K562 (cell line): ENCODE results near the gene MYCBP2. TPM values are rescaled to one million over a fixed set of nuclear protein-coding genes. Genes with fewer than 3 reads are reported as not detected.

Source experiments
- ATAC-seq: fragments of 200-7000 bp; cut with Tn5 transposase; 3 replicates; pipeline ENCODE4 v1.9.1; 2020; ENCODE audit warnings: moderate library complexity
- BruUV-seq: library from RNA; stranded (reverse); fragments of 400-500 nt; replicated peaks from 2 replicates; lab custom pipeline; 2021; lab: Mats Ljungman, UMichigan
- CTCF ChIA-PET: fragments of 300-600 bp; formaldehyde crosslinking; extraction: SDS; loops from one replicate; lab custom pipeline; 2021; ENCODE audit warnings: low intra/inter-chr PET ratio; lab: Yijun Ruan, JAX
- POLR2A ChIA-PET: fragments of 300-600, 350-650 bp; sonication (Branson Sonifier 250); formaldehyde crosslinking; extraction: SDS; loops from one replicate; lab custom pipeline; 2021; ENCODE audit warnings: antibody characterized with exemption, inconsistent platforms; lab: Yijun Ruan, JAX
- DNase-seq, 4 experiments: peaks; one replicate each; pipeline versions ENCODE4 v3.0.0 to v3.0.0-alpha.2; 2011 to 2018; ENCODE audit warnings: low spot score in 3 of 4, mixed read lengths in 3 of 4; ENCODE audit errors: extremely low read depth in 1 of 4
- FAIRE-seq: peaks from 2 replicates; lab custom pipeline; 2011; peaks lifted over from hg19 to GRCh38; lab: Jason Lieb, UNC
- H2AFZ ChIP-seq: 2 replicates; pipeline ENCODE4 v1.6.0; 2011; ENCODE audit warnings: low read depth, low read length, control low read depth, inconsistent platforms
- H3K27ac ChIP-seq: fragments of 200-600 bp; 3 replicates; pipeline ENCODE4 v1.8.0; 2011; ENCODE audit warnings: low read depth, mild to moderate bottlenecking, control low read depth, inconsistent platforms, low read length, moderate library complexity, mixed read lengths; ENCODE audit errors: extremely low read depth
- H3K27me3 ChIP-seq, 2 experiments: fragments of 300-600 bp in 1 of 2; 2 replicates in 1 of 2; 3 replicates in 1 of 2; pipeline versions ENCODE4 v1.6.0 to v1.8.0; 2011; ENCODE audit warnings: inconsistent platforms in 2 of 2, low read length in 2 of 2, mild to moderate bottlenecking in 1 of 2, mixed read lengths in 1 of 2, moderate library complexity in 1 of 2; ENCODE audit not compliant: control insufficient read depth in 2 of 2, insufficient read depth in 2 of 2
- H3K36me3 ChIP-seq: fragments of 300-600 bp; 3 replicates; pipeline ENCODE4 v1.8.0; 2011; ENCODE audit warnings: mild to moderate bottlenecking, low read length, inconsistent platforms; ENCODE audit not compliant: control insufficient read depth, insufficient read depth
- H3K4me1 ChIP-seq, 2 experiments: fragments of 200-600 bp in 1 of 2; replicated peaks in 1 of 2; 2 replicates in 1 of 2; 3 replicates in 1 of 2; pipeline versions ENCODE4 v1.5.1 to v1.8.0; 2011; ENCODE audit warnings: inconsistent platforms in 2 of 2, low read length in 2 of 2, mild to moderate bottlenecking in 1 of 2, mixed read lengths in 1 of 2, moderate library complexity in 1 of 2; ENCODE audit not compliant: control insufficient read depth in 2 of 2, insufficient read depth in 2 of 2
- H3K4me2 ChIP-seq: 2 replicates; pipeline ENCODE4 v1.6.1; 2011; ENCODE audit warnings: low read length, control low read depth, inconsistent platforms, mixed read lengths; ENCODE audit not compliant: insufficient read depth
- H3K4me3 ChIP-seq: fragments of 200-600 bp; sonication (generic), shearing (Covaris generic); 2 replicates; pipeline ENCODE4 v1.5.1; 2016; ENCODE audit warnings: control low read depth, inconsistent platforms
- H3K79me2 ChIP-seq: fragments of 200-600 bp; 3 replicates; pipeline ENCODE4 v1.8.0; 2011; ENCODE audit warnings: low read length, inconsistent platforms; ENCODE audit not compliant: control insufficient read depth, insufficient read depth
- H3K9ac ChIP-seq, 2 experiments: 2 replicates each; pipeline versions ENCODE4 v1.6.0 to v1.6.1; 2011; ENCODE audit warnings: low read depth in 2 of 2, low read length in 2 of 2, control low read depth in 1 of 2, inconsistent platforms in 1 of 2, mild to moderate bottlenecking in 1 of 2, mixed read lengths in 1 of 2; ENCODE audit not compliant: insufficient read depth in 1 of 2
- H3K9me1 ChIP-seq: one replicate; pipeline ENCODE4 v1.6.0; 2011; ENCODE audit warnings: inconsistent platforms, mild to moderate bottlenecking, low read length, moderate library complexity; ENCODE audit not compliant: control insufficient read depth, insufficient read depth
- H3K9me3 ChIP-seq: replicated peaks from 2 replicates; pipeline ENCODE4 v1.5.1; 2011; ENCODE audit warnings: low read depth, low read length, inconsistent platforms; ENCODE audit not compliant: control insufficient read depth, insufficient read depth
- H4K20me1 ChIP-seq: replicated peaks from 2 replicates; pipeline ENCODE4 v1.6.1; 2011; ENCODE audit warnings: low read length, inconsistent platforms, mixed read lengths; ENCODE audit not compliant: control insufficient read depth, insufficient read depth
- ASH1L ChIP-seq: fragments of 450-650 bp; IDR thresholded peaks from 2 replicates; pipeline ENCODE4 v1.6.1; 2018; ENCODE audit warnings: borderline replicate concordance, mild to moderate bottlenecking, low read depth; ENCODE audit not compliant: partially characterized antibody
- BRCA1 ChIP-seq, 2 experiments: fragments of 450-650 bp in 1 of 2; sonication (generic) in 1 of 2; formaldehyde crosslinking in 1 of 2; IDR thresholded peaks; 2 replicates each; pipeline versions ENCODE4 v1.5.0 to v1.6.1; 2017 to 2020; ENCODE audit warnings: mild to moderate bottlenecking in 1 of 2, missing genetic modification reagents in 1 of 2
- C11orf30 ChIP-seq: fragments of 450-650 bp; IDR thresholded peaks from 2 replicates; pipeline ENCODE4 v1.6.1; 2016; ENCODE audit warnings: low read depth, mild to moderate bottlenecking
- ETS2 ChIP-seq: IDR thresholded peaks from 2 replicates; pipeline ENCODE4 v1.6.1; 2016; ENCODE audit warnings: borderline replicate concordance, missing genetic modification characterization, mild to moderate bottlenecking, moderate library complexity, missing compliant biosample characterization; ENCODE audit not compliant: poor library complexity, severe bottlenecking
- KAT2B ChIP-seq: IDR thresholded peaks from one replicate; pipeline ENCODE4 v1.6.1; 2012; ENCODE audit warnings: low read depth, mild to moderate bottlenecking, control low read depth, inconsistent platforms, low read length, moderate library complexity
- MAFK ChIP-seq: IDR thresholded peaks from 2 replicates; pipeline ENCODE4 v1.6.1; 2011; ENCODE audit warnings: low read length, improper control_type of control experiment
- MAZ ChIP-seq, 2 experiments: fragments of 450-650 bp in 1 of 2; sonication (generic) in 1 of 2; formaldehyde crosslinking; IDR thresholded peaks in 1 of 2; conservative IDR thresholded peaks in 1 of 2; 2 replicates each; pipeline versions ENCODE4 v1.4.0 to v1.5.0; 2020; ENCODE audit warnings: mild to moderate bottlenecking in 1 of 2, missing genetic modification reagents in 1 of 2
- POLR2A ChIP-seq: fragments of 450-650 bp; conservative IDR thresholded peaks from 2 replicates; pipeline ENCODE4 v1.6.1; 2016
- WHSC1 ChIP-seq: IDR thresholded peaks from one replicate; pipeline ENCODE4 v1.6.1; 2012; ENCODE audit warnings: low read length, control low read depth, inconsistent platforms
- ZNF436 ChIP-seq: fragments of 250-450, 450-650 bp; sonication (Bioruptor Pico); formaldehyde crosslinking; IDR thresholded peaks from 2 replicates; pipeline ENCODE4 v1.7.0; 2020; ENCODE audit warnings: mild to moderate bottlenecking
- ZZZ3 ChIP-seq: fragments of 450-650 bp; IDR thresholded peaks from 2 replicates; pipeline ENCODE4 v1.6.1; 2016; ENCODE audit warnings: antibody characterized with exemption, mild to moderate bottlenecking, moderate library complexity
- WGBS: fragments of 100-300 bp; shearing (Covaris generic); methylation state at CpG from one replicate; pipeline ENCODE4 v1.1.6; 2016; ENCODE audit warnings: low coverage, mixed read lengths; ENCODE audit not compliant: insufficient coverage; ENCODE audit errors: missing lambda C conversion rate; 5-methylcytosine and 5-hydroxymethylcytosine counted together
- in situ Hi-C: fragments of 300-500 bp; cut with MboI; formaldehyde crosslinking; loops from 4 replicates; pipeline ENCODE4 v1.15.0; 2018; ENCODE audit warnings: inconsistent platforms, mixed read lengths
- intact Hi-C: fragments of 100-400 bp; cut with micrococcal nuclease; formaldehyde crosslinking; loops from 2 replicates; pipeline ENCODE4 v1.14.2; 2022
- polyA plus RNA-seq, 8 experiments: library from polyadenylated mRNA; depleted of rRNA in 4 of 8; stranded (reverse) in 5 of 8; unstranded in 3 of 8; fragments of >200 nt; fragmentation: Nextera tagmentation in 2 of 8; fragmentation: Illumina TruSeq in 1 of 8; extraction: Ambion mirVana in 2 of 8; extraction: Trizol in 1 of 8; gene quantifications; 2 replicates each; pipeline versions ENCODE4 v1.2.1 to v1.2.3, GENCODE V29; 2011 to 2014; ENCODE audit warnings: inconsistent platforms in 1 of 8, missing spikeins in 1 of 8
- total RNA-seq, 7 experiments: library from RNA; depleted of rRNA in 6 of 7; stranded (reverse); fragments of >200 nt in 6 of 7; fragmentation: Illumina TruSeq in 2 of 7; extraction: Trizol in 2 of 7; gene quantifications; 2 replicates each; pipeline versions ENCODE4 v1.2.1 to v1.2.3, GENCODE V29; 2011 to 2021; ENCODE audit warnings: low replicate concordance in 1 of 7
- TF ChIP-seq, protein P1 (sequence below), 2 experiments: fragments of 450-650 bp in 1 of 2; sonication (generic) in 1 of 2; formaldehyde crosslinking; conservative IDR thresholded peaks; 2 replicates each; pipeline versions ENCODE4 v1.4.0 to v1.8.1; 2020 to 2022; ENCODE audit warnings: mild to moderate bottlenecking in 1 of 2, missing genetic modification reagents in 1 of 2
- TF ChIP-seq, protein P2 (sequence below): fragments of 450-650 bp; IDR thresholded peaks from 2 replicates; pipeline ENCODE4 v1.6.1; 2016
- TF ChIP-seq, protein P3 (sequence below): fragments of 250-450 bp; sonication (Bioruptor Pico); IDR thresholded peaks from 2 replicates; pipeline ENCODE4 v1.8.0; 2022; ENCODE audit warnings: inconsistent platforms, mild to moderate bottlenecking, moderate library complexity, borderline replicate concordance
- TF ChIP-seq, protein P4 (sequence below), 2 experiments: fragments of 450-650 bp; IDR thresholded peaks; 2 replicates each; pipeline ENCODE4 v1.6.1; 2018; ENCODE audit warnings: mild to moderate bottlenecking in 2 of 2, low read depth in 1 of 2; ENCODE audit not compliant: partially characterized antibody in 2 of 2

Gene MYCBP2
- total and polyA plus RNA-seq, 9 of the 15 experiments (the other 6 are each of a cell fraction or from before 2014, with no cell fraction given): 13.2 to 47.2 (median 28.9) TPM

DNA sequence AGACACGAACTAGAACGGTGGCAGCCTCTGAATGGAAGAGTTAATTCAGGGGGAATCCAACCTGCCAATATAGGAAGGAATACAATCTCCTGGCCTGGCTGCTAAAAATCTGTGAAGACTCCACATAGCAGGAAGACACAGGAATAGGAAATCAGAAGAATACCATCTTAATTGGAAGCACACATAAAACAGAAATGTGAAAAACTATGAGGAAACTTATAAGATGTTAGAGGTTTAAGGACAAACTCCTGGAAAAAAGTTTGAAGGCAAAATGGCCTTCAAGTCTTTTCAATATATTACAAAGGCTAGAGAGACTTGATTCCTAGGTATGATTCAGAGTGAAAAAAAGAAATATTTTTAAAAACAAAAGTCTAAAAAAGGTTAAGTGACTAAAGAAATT lies 221.8 kb downstream of the MYCBP2 start (continued):
- TF ChIP-seq BRCA1 (IDR thresholded peaks at IDR 0.05) (no peak), BRCA1 (CRISPR knock-in tag; IDR thresholded peaks at IDR 0.05) (no peak), POLR2A (no peak), ZZZ3 (no peak), MAFK (no peak)
- TF ChIP-seq, protein P1, sequence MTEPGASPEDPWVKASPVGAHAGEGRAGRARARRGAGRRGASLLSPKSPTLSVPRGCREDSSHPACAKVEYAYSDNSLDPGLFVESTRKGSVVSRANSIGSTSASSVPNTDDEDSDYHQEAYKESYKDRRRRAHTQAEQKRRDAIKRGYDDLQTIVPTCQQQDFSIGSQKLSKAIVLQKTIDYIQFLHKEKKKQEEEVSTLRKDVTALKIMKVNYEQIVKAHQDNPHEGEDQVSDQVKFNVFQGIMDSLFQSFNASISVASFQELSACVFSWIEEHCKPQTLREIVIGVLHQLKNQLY (CRISPR knock-in tag; conservative IDR thresholded peaks at IDR 0.05): no peak

DNA sequence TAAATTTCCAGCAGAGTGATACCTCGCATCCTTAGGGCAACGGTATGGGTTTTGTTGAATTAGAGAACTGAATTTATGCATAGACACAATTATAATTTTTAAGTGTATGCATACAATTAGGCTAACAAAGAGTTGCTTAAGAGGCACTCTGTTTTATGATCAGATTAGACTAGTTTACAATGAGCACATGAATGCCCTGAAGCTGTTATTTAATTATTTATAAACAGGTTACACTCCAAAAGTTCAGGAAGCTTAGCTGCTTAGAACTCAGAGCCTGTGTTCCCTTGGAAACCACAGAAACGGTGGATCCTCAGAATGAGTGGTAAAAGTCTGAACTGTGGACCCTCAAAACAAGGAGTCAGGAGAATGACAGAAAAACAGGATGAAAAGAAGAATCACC lies 227.5 kb downstream of the MYCBP2 start:
- ChIA-PET POLR2A (no interaction called here), CTCF (no interaction called here)
- H3K36me3 ChIP-seq: peaks cover 17% of the 10 kb centered on the region; the same call in 2 of the 3 replicates
- intact Hi-C loops (no loop called here), in situ Hi-C loops (no loop called here)
- H3K79me2 ChIP-seq: no peaks in the 10 kb centered on the region
- no peaks in the 10 kb centered on the region for H3K9me3 ChIP-seq
- DNase-seq: no peak
- H3K9ac ChIP-seq: no peak overlapping the region
- no peak overlapping the region for H3K4me2 ChIP-seq
- H4K20me1 ChIP-seq: no peaks in the 10 kb centered on the region
- ATAC-seq: no peak
- WGBS: 73% methylated on average over 3 of the region's 3 CpGs
- FAIRE-seq: no peak
- no peaks in the 10 kb centered on the region for H3K9me1 ChIP-seq
- no peak overlapping the region for H3K4me3 ChIP-seq
- BruUV-seq: no TSS peak
- no peaks in the 10 kb centered on the region for H3K27me3 ChIP-seq
- no peak overlapping the region for H2AFZ ChIP-seq
- H3K27ac ChIP-seq: no peak overlapping the region
- H3K4me1 ChIP-seq: no peaks in the 10 kb centered on the region
- no peak for TF ChIP-seq ASH1L
- TF ChIP-seq, protein P2, sequence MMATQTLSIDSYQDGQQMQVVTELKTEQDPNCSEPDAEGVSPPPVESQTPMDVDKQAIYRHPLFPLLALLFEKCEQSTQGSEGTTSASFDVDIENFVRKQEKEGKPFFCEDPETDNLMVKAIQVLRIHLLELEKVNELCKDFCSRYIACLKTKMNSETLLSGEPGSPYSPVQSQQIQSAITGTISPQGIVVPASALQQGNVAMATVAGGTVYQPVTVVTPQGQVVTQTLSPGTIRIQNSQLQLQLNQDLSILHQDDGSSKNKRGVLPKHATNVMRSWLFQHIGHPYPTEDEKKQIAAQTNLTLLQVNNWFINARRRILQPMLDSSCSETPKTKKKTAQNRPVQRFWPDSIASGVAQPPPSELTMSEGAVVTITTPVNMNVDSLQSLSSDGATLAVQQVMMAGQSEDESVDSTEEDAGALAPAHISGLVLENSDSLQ: no peak
- no peak for TF ChIP-seq C11orf30
- no peak for TF ChIP-seq KAT2B
- TF ChIP-seq, protein P3, sequence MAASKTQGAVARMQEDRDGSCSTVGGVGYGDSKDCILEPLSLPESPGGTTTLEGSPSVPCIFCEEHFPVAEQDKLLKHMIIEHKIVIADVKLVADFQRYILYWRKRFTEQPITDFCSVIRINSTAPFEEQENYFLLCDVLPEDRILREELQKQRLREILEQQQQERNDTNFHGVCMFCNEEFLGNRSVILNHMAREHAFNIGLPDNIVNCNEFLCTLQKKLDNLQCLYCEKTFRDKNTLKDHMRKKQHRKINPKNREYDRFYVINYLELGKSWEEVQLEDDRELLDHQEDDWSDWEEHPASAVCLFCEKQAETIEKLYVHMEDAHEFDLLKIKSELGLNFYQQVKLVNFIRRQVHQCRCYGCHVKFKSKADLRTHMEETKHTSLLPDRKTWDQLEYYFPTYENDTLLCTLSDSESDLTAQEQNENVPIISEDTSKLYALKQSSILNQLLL (CRISPR knock-in tag): no peak
- no peak for TF ChIP-seq ETS2 (tag)
- no peak for TF ChIP-seq MAZ (CRISPR knock-in tag; conservative IDR thresholded peaks at IDR 0.05 in 1 of 2, IDR thresholded peaks at IDR 0.05 in 1 of 2)
- TF ChIP-seq, protein P4, sequence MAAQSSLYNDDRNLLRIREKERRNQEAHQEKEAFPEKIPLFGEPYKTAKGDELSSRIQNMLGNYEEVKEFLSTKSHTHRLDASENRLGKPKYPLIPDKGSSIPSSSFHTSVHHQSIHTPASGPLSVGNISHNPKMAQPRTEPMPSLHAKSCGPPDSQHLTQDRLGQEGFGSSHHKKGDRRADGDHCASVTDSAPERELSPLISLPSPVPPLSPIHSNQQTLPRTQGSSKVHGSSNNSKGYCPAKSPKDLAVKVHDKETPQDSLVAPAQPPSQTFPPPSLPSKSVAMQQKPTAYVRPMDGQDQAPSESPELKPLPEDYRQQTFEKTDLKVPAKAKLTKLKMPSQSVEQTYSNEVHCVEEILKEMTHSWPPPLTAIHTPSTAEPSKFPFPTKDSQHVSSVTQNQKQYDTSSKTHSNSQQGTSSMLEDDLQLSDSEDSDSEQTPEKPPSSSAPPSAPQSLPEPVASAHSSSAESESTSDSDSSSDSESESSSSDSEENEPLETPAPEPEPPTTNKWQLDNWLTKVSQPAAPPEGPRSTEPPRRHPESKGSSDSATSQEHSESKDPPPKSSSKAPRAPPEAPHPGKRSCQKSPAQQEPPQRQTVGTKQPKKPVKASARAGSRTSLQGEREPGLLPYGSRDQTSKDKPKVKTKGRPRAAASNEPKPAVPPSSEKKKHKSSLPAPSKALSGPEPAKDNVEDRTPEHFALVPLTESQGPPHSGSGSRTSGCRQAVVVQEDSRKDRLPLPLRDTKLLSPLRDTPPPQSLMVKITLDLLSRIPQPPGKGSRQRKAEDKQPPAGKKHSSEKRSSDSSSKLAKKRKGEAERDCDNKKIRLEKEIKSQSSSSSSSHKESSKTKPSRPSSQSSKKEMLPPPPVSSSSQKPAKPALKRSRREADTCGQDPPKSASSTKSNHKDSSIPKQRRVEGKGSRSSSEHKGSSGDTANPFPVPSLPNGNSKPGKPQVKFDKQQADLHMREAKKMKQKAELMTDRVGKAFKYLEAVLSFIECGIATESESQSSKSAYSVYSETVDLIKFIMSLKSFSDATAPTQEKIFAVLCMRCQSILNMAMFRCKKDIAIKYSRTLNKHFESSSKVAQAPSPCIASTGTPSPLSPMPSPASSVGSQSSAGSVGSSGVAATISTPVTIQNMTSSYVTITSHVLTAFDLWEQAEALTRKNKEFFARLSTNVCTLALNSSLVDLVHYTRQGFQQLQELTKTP (IDR thresholded peaks at IDR 0.05; ENCODE audit: low read depth in 1 of 2, partially characterized antibody in 2 of 2): no peak
- TF ChIP-seq ZNF436: no peak
- TF ChIP-seq WHSC1: no peak
